PC-3 (cell line): ENCODE measurements around the gene TBC1D14. TPM values are rescaled to one million over a fixed set of nuclear protein-coding genes. Genes with fewer than 3 reads are reported as not detected.

Source experiments
- ATAC-seq: fragments of 200-7000 bp; cut with Tn5 transposase; 2 replicates; pipeline ENCODE4 v1.9.1; 2020; ENCODE audit warnings: mild to moderate bottlenecking, moderate library complexity
- BruUV-seq: library from RNA; stranded (reverse); fragments of 400-500 nt; replicated peaks from 2 replicates; lab custom pipeline; 2021; lab: Mats Ljungman, UMichigan
- CTCF ChIA-PET: fragments of 300-600 bp; sonication (Branson Sonifier 250); formaldehyde crosslinking; loops from one replicate; lab custom pipeline; 2022; ENCODE audit warnings: antibody characterized with exemption; lab: Charles Lee
- POLR2A ChIA-PET: fragments of 300-600 bp; sonication (Branson Sonifier 250); formaldehyde crosslinking; loops from one replicate; lab custom pipeline; 2022; ENCODE audit warnings: antibody characterized with exemption; ENCODE audit not compliant: unreplicated experiment; lab: Charles Lee
- DNase-seq: peaks from one replicate; pipeline ENCODE4 v3.0.0-alpha.2; 2015
- H2AFZ ChIP-seq: fragments of 300-600 bp; sonication (generic); 2 replicates; pipeline ENCODE4 v1.6.0; 2016; ENCODE audit warnings: antibody characterized with exemption, low read length
- H3F3A ChIP-seq: fragments of 300-600 bp; sonication (generic); one replicate; pipeline ENCODE4 v1.6.0; 2017; ENCODE audit warnings: antibody characterized with exemption, low read length, control low read depth, mild to moderate bottlenecking; ENCODE audit not compliant: unreplicated experiment
- H3K27ac ChIP-seq: fragments of 300-600 bp; sonication (generic); 2 replicates; pipeline ENCODE4 v1.5.1; 2016; ENCODE audit warnings: mild to moderate bottlenecking, low read length
- H3K27me3 ChIP-seq: fragments of 300-600 bp; sonication (generic); 2 replicates; pipeline ENCODE4 v1.6.1; 2016; ENCODE audit warnings: low read length, mixed read lengths
- H3K36me3 ChIP-seq: fragments of 300-600 bp; sonication (generic); 2 replicates; pipeline ENCODE4 v1.6.1; 2016; ENCODE audit warnings: low read depth, mixed run types, low read length, mixed read lengths
- H3K4me1 ChIP-seq: fragments of 300-600 bp; sonication (generic); 2 replicates; pipeline ENCODE4 v1.5.1; 2016; ENCODE audit warnings: low read length; ENCODE audit not compliant: insufficient read depth
- H3K4me2 ChIP-seq: fragments of 300-600 bp; sonication (generic); 2 replicates; pipeline ENCODE4 v1.6.0; 2016; ENCODE audit warnings: low read length
- H3K4me3 ChIP-seq: fragments of 300-600 bp; sonication (generic); 2 replicates; pipeline ENCODE4 v1.5.1; 2016; ENCODE audit warnings: mild to moderate bottlenecking, low read length, mixed read lengths
- H3K79me2 ChIP-seq: fragments of 300-600 bp; sonication (generic); 2 replicates; pipeline ENCODE4 v1.6.1; 2017; ENCODE audit warnings: low read length, mixed read lengths
- H3K9ac ChIP-seq: fragments of 300-600 bp; sonication (generic); 2 replicates; pipeline ENCODE4 v1.6.0; 2016; ENCODE audit warnings: mild to moderate bottlenecking, low read length
- H3K9me2 ChIP-seq: fragments of 300-600 bp; sonication (generic); replicated peaks from 2 replicates; pipeline ENCODE4 v1.6.1; 2016; ENCODE audit warnings: mixed run types, low read length, mixed read lengths
- H3K9me3 ChIP-seq: fragments of 300-600 bp; sonication (generic); 2 replicates; pipeline ENCODE4 v1.6.1; 2016; ENCODE audit warnings: low read length, mixed read lengths
- H4K20me1 ChIP-seq: fragments of 300-600 bp; sonication (generic); 2 replicates; pipeline ENCODE4 v1.6.1; 2016; ENCODE audit warnings: low read length, mixed read lengths
- EZH2 ChIP-seq: fragments of 300-600 bp; sonication (generic); IDR thresholded peaks from one replicate; pipeline ENCODE4 v1.6.1; 2017; ENCODE audit warnings: antibody characterized with exemption, mild to moderate bottlenecking, low read length; ENCODE audit not compliant: unreplicated experiment
- EZH2phosphoT487 ChIP-seq: fragments of 300-600 bp; sonication (generic); IDR thresholded peaks from 2 replicates; pipeline ENCODE4 v1.6.1; 2018; ENCODE audit warnings: mild to moderate bottlenecking, antibody characterized with exemption, low read length, borderline replicate concordance
- intact Hi-C: fragments of 100-400 bp; cut with micrococcal nuclease; formaldehyde crosslinking; loops from 2 replicates; pipeline ENCODE4 v1.9.0; 2023
- total RNA-seq: library from RNA; depleted of rRNA; stranded (reverse); fragments of >200 nt; gene quantifications from 2 replicates; pipeline ENCODE4 v1.2.3, GENCODE V29; 2014
- TF ChIP-seq, protein P1 (sequence below): fragments of 300-600 bp; sonication (generic); conservative IDR thresholded peaks from 2 replicates; pipeline ENCODE4 v1.5.1; 2017; ENCODE audit warnings: antibody characterized with exemption, low read depth, mild to moderate bottlenecking, low read length

TBC1D14 gene
- total RNA-seq, 1 experiment from 2014 or later: 33.0 TPM

DNA sequence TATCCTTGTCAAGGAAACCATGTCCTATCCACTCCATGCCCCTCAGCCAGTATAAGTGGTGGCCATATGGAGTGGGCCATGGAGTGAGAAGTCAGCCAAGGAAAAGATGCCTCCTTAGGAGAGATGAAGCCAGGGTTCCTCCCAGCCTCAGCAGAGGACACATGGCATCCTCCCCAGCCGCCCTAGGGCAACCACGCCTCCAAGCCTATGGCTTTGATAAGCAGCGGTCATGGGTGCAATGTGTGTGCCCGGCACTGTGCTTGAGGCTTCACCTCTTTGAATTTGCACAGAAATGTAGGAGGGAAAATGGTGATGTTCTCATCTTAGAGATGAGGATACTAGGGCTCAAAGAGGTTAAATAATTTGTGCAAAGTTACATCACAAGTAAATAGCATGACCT, 34.6 kb upstream of the TBC1D14 start:
- ATAC-seq (no peak), DNase-seq (no peak)
- Histone ChIP-seq H3K27me3 (no peaks in the 10 kb centered on the region), H3K4me3 (no peak overlapping the region), H4K20me1 (no peaks in the 10 kb centered on the region), H2AFZ (no peak overlapping the region), H3K27ac (no peak overlapping the region), H3K9me2 (no peaks in the 10 kb centered on the region), H3K4me2 (no peak overlapping the region), H3K36me3 (peaks cover 3% of the 10 kb centered on the region; the same call in 1 of the 2 replicates), H3K4me1 (no peaks in the 10 kb centered on the region), H3K79me2 (no peaks in the 10 kb centered on the region), H3K9ac (no peak overlapping the region), H3F3A (no peaks in the 10 kb centered on the region), H3K9me3 (no peaks in the 10 kb centered on the region)
- no TSS peak for BruUV-seq
- POLR2A ChIA-PET: no interaction called here
- CTCF ChIA-PET: interaction anchor here (0.6 kb wide), 1 partner anchor 1033 kb away, joined by 3 read pairs; no protein-coding TSS in a partner anchor
- TF ChIP-seq EZH2 (no peak), EZH2phosphoT487 (no peak)
- TF ChIP-seq, protein P1, sequence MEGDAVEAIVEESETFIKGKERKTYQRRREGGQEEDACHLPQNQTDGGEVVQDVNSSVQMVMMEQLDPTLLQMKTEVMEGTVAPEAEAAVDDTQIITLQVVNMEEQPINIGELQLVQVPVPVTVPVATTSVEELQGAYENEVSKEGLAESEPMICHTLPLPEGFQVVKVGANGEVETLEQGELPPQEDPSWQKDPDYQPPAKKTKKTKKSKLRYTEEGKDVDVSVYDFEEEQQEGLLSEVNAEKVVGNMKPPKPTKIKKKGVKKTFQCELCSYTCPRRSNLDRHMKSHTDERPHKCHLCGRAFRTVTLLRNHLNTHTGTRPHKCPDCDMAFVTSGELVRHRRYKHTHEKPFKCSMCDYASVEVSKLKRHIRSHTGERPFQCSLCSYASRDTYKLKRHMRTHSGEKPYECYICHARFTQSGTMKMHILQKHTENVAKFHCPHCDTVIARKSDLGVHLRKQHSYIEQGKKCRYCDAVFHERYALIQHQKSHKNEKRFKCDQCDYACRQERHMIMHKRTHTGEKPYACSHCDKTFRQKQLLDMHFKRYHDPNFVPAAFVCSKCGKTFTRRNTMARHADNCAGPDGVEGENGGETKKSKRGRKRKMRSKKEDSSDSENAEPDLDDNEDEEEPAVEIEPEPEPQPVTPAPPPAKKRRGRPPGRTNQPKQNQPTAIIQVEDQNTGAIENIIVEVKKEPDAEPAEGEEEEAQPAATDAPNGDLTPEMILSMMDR: no peak
- intact Hi-C loops: loop anchor here (1.0 kb wide), 2 partner anchors 155 to 159 kb away; partner anchors contain the start of gene BLOC1S4

DNA sequence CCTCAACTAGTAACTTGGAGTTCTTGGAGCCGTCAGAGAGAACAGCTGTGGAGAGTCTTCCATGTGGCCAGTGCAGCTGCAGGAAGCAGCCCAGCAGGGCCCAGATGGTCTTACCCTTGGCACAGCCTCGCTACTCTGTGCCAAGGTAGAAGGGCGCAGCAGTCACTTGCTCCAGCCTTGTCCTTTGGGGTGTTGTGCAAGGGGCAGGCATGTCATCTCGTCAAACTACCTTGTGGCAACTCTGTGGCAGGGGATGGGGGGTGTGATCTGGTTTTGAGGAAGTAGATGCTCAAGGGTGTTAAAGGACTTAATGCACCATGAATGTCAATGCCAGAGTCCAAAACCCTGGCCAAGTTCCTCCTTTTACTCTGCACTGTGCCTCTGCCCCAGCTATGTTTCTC, 34.2 kb upstream of the TBC1D14 start:
- Histone ChIP-seq H3K27ac (no peak overlapping the region), H3K4me2 (no peak overlapping the region), H3K9me2 (no peaks in the 10 kb centered on the region), H3K27me3 (no peaks in the 10 kb centered on the region), H2AFZ (no peak overlapping the region), H3K4me1 (no peaks in the 10 kb centered on the region), H3K9ac (no peak overlapping the region), H3K36me3 (peaks cover 3% of the 10 kb centered on the region; the same call in 1 of the 2 replicates), H3K4me3 (no peak overlapping the region), H4K20me1 (no peaks in the 10 kb centered on the region), H3F3A (no peaks in the 10 kb centered on the region), H3K79me2 (no peaks in the 10 kb centered on the region), H3K9me3 (no peaks in the 10 kb centered on the region)
- no TSS peak for BruUV-seq
- ATAC-seq (no peak), DNase-seq (no peak)
- intact Hi-C loops: no loop called here
- CTCF ChIA-PET: no interaction called here
- TF ChIP-seq EZH2phosphoT487 (no peak), EZH2 (no peak)
- TF ChIP-seq, protein P1: no peak
- POLR2A ChIA-PET: no interaction called here

DNA sequence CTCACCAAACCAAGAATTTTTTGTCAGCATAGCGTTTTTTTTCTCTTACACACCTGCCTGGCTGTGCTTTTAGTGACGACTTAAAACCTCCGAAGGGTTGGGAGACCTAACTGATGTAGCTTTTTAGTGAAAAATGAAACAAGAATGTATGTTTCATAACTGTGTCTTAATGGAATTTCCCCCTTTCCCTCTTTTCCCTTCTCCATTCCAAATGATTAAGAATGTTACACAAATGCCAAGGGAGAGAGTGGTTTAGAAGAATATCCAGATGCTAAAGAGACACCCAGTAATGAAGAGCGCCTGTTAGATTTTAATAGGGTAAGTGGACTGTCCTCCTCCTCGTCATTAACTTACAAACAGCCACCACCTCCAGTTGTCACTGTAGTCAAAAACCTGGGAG, 33.2 kb upstream of the TBC1D14 start:
- BruUV-seq: no TSS peak
- H3K27ac ChIP-seq: no peak overlapping the region

More for the DNA sequence above, 33.2 kb upstream of the TBC1D14 start:
- H3K27me3 ChIP-seq: no peaks in the 10 kb centered on the region
- H3K4me1 ChIP-seq: no peaks in the 10 kb centered on the region
- intact Hi-C loops: no loop called here
- ChIA-PET POLR2A (no interaction called here), CTCF (no interaction called here)
- H3F3A ChIP-seq: no peaks in the 10 kb centered on the region
- no peaks in the 10 kb centered on the region for H4K20me1 ChIP-seq
- TF ChIP-seq EZH2: no peak
- TF ChIP-seq, protein P1: no peak
- no peak for TF ChIP-seq EZH2phosphoT487
- no peaks in the 10 kb centered on the region for H3K9me3 ChIP-seq
- H2AFZ ChIP-seq: no peak overlapping the region
- H3K79me2 ChIP-seq: no peaks in the 10 kb centered on the region
- DNase-seq: no peak
- H3K4me2 ChIP-seq: no peak overlapping the region
- H3K9ac ChIP-seq: no peak overlapping the region
- no peak overlapping the region for H3K4me3 ChIP-seq
- no peaks in the 10 kb centered on the region for H3K9me2 ChIP-seq
- peaks cover 3% of the 10 kb centered on the region; the same call in 1 of the 2 replicates for H3K36me3 ChIP-seq
- no peak for ATAC-seq
